SKM-1 treated with dmso at 0.1 percent for 144 hours (cell line): ENCODE results near the gene SH3GL3.

Experiments
- DNase-seq: peaks from one replicate; lab custom pipeline; 2025; ENCODE audit not compliant: unreplicated experiment; lab: John Stamatoyannopoulos, UW

Gene SH3GL3

DNA sequence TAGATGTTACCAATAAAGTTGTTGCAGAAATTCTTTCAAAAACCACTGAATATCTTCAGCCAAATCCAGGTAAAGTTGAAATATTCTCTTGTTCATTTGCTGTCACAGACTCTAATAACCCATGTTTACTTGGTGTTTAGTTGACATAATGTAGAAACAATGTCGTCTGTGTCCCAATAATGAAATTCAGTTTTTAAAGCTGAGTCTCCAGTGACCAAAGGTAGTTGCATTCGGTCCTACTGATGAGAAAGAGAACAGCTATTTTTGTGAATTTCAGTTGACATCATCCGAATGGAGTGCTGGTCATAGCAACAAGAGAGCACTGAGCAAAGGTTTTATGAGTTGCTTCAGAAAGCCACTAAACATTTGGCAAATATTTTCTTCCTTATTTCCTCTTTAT, 118.0 kb downstream of the SH3GL3 start:
- DNase-seq: no peak

DNA sequence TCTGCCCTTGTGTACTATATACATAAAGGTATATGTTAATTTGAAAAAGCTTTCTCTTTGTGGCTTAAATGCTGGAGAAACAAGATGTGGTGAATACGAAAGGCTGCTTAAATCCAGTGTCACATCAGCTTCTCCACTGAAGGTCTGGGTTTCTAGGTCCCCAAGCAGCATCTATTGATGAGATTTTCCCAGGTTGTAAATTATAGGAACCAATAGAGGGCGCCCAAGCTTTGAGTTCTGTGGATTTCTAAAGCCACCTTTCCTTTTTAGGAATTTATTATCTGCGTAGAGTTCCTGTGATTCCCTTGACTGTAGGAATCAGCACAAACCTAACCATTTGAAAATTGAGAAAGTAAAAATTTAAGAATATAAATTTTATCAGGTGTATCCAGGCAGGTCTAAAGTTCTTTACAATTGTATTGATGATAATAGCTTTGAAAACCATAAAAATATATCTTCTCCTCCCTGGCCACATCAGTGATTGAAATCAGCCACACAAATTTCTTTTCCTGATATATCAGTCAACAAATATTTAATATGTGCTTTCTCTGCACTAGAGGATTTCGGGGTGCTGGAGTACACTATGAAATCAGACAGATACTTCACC, 118.5 kb downstream of the SH3GL3 start:
- peak; percentile 31 for DNase-seq

DNA sequence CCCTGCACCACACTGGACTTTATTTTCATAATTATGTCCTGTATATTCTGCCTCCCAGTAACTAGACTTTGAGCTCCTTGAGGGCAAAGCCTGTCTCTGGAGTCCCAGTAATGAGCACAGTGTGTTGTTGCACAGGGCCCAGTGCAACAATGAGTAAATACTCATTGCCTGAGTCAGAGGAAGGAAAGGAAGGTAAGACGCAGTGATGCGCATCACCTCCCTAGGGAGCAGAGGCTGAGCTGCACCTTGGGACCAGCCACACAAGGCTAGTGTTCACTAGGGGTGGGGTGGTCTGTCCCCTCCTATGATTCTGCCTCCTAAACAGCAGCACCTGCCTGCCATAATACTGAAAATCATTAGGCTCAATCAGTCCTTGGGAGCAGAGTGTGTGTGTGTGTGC, 120.2 kb downstream of the SH3GL3 start:
- no peak for DNase-seq

DNA sequence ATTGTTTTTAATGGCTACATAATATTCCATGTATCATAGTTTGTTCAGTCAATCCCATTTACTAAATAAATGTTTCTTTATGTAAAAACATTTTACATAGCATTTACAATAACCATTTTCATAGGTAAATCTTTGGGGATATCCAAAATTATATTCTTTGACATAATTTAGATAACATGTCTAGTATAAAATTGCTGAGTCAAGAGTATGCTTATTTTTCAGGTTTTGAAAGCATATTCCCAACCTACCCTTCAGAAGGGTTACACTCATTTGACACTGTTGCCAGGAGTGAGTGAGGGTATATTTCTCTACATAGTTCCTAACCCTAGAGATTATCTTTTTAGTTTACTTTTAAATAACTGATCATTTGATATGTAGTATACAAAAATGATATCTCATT, 122.2 kb downstream of the SH3GL3 start:
- no peak for DNase-seq

DNA sequence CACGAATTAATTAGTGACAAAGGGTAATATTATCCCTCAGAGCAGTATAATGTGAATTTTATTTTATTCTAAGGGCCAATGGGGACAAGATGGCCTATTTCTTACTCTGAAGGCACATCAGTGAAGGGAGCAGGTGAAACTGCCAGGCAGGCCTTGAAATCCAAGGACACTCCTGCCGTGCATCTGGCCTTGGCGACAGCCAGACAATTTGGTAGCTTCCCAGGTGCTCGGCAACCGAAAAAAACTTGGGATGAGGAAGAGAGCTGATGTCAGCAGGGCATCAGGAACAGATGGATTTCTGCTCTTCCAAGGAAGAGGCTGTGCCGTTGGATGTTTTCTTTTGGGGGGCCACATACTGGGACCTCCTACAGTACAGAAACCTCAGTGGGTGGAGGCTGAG, 123.6 kb downstream of the SH3GL3 start:
- no peak for DNase-seq

DNA sequence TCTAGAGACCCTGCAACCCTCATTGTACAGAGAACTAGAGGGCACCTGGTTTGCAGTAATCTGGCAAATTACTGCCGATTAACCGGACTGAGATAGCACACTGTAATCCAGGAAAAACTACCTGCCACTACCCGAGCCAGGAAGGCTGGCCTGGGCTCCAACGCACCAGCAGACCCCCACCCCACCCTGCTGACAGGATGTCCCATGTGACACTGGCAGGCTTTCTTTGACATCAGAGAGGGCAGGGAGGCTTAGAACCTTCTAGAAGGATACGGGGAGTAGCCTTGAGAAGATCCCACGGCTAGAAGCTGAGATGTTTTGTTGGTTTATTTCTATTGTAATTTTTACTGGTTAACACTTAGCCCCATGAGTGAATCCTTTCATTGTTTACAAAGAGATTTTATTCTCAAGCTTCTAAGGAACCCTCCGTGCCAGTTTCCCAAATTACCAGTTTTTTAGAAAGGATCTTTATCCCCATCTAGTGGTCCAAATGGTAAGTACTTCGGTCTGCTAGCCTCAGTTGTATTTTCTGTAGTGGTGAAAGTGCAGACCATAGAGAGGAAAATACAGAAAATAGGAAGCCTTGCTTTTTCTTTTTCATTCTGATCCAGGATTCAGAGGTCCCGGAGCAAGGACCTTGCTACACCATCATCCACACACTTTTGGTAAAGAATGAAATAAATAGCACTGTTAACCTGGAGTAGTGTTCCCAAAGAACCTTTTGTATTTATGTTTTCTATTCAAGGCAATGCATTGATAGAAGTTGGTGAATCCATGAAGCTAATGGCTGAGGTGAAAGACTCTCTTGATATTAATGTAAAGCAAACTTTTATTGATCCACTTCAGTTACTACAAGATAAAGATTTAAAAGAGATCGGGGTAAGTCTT, 124.9 kb downstream of the SH3GL3 start:
- peak; percentile 12 for DNase-seq

DNA sequence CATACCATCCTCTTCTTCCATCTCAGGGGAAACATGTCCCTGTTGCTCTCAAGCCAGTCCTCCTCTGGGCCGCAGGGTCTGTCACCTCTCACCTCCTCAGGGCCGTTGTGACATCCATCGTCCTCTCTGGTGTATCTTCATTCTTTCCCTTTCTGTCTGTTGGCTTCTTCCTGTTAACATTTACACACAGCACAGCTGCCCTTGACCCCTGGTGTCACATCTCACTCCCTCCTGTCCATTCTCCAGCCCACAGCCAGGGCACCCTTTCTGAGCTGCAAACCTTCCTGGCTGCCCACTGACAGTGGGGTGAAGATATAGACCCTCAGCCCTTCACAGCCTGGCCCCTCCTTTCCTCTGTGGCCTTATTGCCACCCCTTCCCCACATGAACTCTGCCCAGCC, 127.2 kb downstream of the SH3GL3 start:
- DNase-seq: no peak

DNA sequence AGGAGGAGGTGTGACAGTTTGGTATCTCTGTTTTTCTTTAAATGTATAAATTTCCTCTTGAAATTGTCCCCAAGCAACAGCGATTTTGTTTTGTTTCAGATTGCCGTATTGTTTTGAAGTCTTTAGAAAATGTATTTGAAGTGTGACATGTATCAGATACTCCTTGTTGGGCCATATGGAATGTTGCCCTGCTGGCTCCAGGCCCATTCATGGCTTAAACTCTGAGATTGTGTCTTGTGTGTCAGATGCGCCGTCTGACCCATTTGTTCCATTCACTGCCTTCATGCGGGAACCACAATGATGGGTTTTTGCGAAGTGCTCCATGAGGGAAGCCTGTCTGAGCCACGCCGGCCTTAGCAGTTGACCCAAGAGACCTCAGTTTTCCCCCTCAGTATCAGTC, 131.6 kb downstream of the SH3GL3 start:
- no peak for DNase-seq

DNA sequence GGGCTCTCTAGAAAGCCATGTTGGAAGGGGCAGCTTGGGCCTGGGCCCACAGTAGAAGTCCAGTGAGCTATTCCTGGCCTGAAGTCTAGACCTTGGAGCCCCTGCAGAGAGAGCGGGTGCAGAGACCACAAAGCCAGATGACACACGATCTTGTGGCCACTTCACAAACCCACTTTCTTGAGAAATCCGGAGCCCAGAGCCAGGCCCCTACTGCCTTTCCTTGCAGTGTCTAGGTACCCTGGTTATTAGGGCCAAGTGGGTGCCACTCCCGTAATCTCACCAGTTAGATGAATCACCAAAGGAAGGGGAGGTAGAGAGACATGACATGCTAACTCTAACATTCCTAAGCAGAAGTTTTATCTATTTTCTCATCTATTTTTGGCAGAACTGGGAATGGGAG, 134.2 kb downstream of the SH3GL3 start:
- DNase-seq: no peak

DNA sequence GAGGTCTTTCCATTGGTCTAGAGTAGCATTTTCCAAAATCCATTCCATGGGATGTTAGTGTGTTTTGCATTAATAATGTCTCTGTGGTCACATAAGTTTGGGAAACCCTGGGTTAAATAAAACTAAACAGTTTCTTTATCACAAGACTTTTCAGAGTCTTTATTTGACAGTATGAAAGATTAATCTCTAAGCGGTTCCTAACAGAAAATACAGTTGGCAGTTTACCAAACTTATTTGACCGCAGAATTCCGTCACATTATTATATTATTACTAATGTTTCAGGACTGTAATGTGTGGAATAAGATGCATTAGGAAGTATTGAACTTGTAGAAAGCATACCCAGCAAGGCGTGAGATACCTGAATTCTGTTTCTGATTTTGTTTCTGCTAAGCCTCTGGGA, 135.2 kb downstream of the SH3GL3 start:
- DNase-seq: no peak

DNA sequence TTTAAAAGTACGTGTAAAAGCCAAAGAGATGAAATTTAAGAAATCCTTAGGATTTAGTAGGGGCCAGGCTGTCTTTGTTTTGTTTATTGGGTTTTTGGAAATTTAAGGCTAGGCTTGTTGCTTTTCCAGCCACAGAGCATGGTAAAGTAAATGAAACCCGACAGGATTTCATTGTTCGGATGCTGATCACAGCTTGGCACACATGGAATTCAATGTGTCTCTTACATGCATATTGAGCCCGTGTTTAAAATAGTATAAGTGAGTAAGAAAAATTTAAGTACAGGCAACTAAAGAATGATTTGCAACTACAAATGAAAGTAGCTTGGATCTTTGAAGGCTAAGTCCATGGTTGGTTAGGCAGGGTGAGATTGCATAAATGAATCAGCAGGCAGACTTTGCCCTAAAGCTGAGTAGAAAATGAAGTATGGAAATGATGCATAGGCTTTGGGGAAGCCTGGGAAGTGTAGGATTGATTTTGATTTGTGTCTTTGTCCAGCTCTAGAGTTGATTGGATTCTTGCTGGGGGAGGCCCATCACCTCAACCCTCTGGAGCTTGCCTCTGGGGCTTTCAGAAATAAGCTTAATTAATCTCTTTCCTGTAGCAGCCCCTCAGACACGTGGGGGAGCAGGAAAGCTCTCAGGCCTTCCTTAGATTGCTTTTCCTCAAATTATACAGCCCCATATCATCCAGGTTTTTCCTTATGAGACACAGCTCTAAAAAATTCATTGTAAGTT, 138.6 kb downstream of the SH3GL3 start:
- no peak for DNase-seq

DNA sequence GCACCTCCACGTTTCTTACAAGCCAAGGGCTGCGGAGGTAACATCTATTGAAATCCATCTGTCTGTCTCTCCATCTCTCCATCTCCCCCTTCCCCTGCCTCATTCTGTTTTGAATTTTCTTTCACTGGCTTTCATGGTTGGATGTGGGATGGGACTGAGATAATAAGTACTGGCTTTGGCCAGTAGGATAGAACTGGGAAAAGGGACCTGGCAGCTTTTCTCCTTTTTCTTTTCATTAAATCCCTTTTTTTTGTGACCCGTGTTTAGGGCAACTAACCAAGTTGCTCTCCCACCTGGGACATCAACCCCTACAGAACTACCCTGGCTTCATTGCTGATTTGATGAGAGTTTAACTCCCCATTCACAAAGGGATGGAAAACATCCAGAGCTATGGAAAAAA, 139.9 kb downstream of the SH3GL3 start:
- no peak for DNase-seq

DNA sequence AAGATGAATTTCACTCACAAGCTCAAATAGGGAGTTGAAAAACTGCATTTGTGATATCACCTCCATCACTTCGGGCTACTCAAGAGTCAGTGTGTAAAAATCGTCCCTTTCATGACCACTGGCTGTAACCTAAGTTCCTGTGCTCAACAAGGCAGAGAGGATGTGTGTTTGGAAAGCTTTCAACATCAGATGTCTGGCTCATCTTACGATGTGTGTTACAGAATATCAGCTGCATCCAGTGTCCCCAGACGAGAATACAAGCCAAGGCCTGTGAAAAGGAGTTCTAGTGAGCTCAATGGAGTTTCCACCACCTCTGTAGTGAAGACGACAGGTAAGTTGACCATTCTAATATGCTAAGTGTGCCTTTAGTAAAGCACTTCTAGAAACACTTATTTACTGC, 141.3 kb downstream of the SH3GL3 start:
- no peak for DNase-seq

DNA sequence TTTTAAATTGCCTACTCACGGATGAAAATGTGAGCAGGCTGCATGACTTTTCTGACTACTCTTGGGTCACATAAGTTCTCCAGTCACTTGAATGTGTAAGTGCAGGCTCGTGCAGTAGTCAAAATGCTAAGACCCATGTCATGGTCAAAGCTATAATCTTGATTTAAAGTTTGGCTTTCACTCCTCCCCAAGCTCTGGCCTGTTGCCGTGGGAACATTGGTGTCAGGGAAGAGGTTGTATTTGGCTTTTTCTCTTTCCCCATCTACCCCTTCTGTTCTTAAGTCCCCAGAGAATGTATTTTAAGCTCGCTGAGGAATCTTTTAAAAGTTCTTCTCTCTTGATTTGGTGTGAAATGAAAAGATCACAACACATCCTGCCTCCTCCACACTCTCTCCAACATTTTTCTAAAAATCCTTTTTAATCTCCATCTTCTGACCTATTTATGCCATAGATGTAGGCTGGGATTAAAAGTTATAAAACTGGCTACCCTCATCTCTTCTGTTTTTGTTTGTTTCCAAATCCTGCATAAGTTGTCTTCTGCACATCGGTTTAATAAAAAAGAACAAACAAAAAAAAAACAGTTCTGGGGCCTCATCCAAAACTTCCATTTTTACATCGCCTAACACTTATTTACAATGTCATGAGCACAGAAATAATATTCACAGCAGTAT, 145.4 kb downstream of the SH3GL3 start:
- DNase-seq: no peak

DNA sequence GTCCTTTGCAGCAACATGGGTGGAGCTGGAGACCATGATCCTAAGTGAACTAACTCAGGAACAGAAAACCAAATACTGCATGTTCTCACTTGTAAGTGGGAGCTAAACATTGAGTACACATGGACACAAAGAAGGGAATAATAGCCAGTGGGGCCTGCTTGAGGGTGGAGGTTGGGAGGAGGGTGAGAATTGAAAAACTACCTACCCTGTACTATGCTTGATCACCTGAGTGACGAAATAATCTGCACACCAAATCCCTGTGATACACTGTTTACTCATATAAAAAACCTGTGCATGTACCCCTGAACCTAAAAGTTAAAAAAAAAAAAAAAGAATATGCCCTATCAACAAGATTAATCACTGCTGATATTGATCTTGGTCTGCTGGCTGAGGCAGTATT, 148.1 kb downstream of the SH3GL3 start:
- DNase-seq: no peak

DNA sequence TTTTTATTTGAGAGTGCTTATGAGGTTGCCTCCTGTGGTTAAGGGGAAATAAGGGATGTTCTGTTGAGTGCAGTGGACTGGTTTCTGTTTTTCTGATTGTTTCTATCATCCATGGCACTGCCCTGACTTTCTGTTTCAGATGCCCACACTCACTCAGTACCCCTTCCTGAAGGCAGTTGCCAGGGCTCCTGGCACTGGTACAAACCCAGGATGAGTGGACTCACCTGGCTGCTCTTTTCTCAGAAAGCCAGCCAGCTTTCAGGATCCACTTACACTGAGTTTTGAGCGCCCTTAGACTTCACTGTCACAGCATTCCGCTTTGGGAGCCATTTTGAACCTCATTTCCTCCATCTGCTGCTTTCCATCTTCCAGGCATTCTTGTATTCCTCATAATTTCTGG, 150.9 kb downstream of the SH3GL3 start:
- DNase-seq: no peak

DNA sequence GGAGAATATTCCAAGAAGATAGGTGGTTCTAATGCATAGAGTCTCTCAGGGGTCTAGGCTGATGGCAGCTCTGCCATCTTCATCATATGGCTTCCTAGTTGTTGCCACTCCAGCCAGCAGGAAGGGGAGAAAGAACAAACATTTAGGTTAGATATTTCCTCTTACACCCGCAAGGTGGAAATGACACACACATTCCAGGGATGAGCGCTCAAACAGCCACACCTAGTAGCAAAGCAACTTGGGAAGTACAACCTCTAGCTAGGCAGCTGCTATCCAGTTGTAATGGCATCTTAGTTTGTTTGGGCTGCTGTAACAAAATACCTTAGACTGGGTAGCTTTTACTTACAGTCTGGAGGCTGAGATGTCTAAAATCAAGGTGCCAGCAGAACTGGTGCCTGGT, 154.9 kb downstream of the SH3GL3 start:
- no peak for DNase-seq

DNA sequence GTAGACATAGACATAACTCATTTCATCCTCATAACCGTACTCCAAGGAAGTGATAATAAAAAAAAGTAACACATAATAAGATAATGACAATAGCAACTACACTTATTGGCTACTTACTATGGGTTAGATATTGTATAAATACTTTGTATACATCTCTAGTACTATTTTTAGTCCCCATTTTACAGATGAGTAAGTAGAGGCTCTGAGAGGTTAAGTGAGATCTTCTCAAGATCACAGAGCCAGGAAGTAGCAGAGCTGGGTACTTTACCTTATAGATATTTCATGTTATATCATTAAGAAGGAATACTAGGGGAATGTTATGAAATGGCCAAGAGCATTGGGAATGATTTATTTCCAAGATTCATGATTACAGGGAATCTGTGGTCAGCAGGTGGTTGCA, 157.4 kb downstream of the SH3GL3 start:
- no peak for DNase-seq

DNA sequence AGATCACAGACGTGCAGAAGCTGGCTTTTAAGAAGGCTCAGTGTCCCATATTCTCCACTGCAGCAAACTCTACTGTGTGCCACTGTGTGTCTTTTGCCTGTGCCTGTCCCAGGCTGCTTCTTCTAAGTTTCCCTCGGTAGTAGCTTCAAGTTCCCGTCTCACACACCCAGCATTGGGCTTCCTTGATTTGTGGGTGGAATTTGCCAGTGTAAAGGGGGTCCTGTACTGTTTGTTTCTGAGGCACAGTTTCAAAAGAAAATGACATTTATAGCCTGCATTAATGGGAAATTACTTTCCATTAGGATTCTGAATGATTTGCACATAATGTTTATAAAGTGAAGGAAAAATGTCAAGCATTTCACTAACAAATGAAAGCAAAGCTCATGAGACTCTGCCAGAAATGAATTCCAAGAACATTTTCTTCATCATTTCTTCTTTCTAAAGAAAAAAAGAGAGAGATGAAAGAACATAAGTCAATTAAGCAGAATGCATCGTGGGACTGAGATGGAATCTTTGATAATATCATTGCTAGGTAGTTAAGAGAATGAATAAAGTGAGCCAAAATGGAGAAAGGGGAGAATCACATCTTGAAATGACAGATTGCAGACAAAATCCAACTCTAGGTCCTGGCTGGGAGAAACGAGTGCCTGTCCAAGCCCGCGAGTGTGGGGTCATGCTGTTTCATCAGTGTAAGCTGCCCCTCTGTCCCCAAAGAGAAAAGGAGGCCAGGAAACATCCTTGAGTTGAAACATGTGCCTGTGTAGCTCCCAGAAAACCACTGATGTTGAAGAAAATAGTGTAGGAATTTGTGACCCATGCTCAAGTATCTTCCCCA, 158.2 kb downstream of the SH3GL3 start:
- DNase-seq: no peak

DNA sequence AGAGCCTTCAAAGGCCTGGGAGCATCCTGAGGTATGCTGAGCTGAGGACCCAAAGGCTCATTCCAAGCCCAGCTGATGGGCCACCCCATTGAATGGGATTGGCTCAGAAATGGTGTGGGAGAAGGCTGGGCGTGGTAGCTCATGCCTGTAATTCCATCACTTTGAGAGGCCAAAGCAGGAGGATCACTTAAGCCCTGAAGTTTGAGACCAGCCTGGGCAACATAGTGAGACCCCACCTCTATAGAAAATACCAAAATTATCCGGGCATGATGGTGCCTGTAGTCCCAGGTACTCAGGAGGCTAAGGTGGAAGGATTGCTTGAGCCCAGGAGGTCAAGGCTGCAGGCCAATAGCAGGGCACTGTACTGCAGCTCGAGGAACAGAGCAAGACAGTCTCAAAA, 163.0 kb downstream of the SH3GL3 start:
- DNase-seq: no peak
